GM12878 (cell line): ENCODE measurements around the gene CRTC1.

Experiments used
- ATF7 ChIP-seq: fragments of 450-650 bp; IDR thresholded peaks from 2 replicates; pipeline ENCODE4 v1.6.1; 2016; ENCODE audit warnings: low read depth, mild to moderate bottlenecking
- CTCF ChIP-seq, 3 experiments: IDR thresholded peaks in 2 of 3; conservative IDR thresholded peaks in 1 of 3; 2 replicates each; pipeline ENCODE4 v1.5.1; 2011; ENCODE audit warnings: low read depth in 3 of 3, low read length in 3 of 3, mild to moderate bottlenecking in 3 of 3, control low read depth in 2 of 3, moderate library complexity in 2 of 3, inconsistent platforms in 1 of 3, mixed read lengths in 1 of 3; ENCODE audit not compliant: control insufficient read depth in 2 of 3, insufficient read depth in 1 of 3; ENCODE audit errors: extremely low read depth in 1 of 3
- E2F8 ChIP-seq: fragments of 450-650 bp; IDR thresholded peaks from 2 replicates; pipeline ENCODE4 v1.6.1; 2018; ENCODE audit warnings: mild to moderate bottlenecking, low read depth, moderate library complexity; ENCODE audit not compliant: partially characterized antibody
- EZH2 ChIP-seq: IDR thresholded peaks from 2 replicates; pipeline ENCODE4 v1.6.1; 2012; ENCODE audit warnings: low read depth, mild to moderate bottlenecking, control low read depth, inconsistent platforms, low read length, borderline replicate concordance; ENCODE audit not compliant: control insufficient read depth
- NFYB ChIP-seq: IDR thresholded peaks from 2 replicates; pipeline ENCODE4 v1.6.1; 2011; ENCODE audit warnings: low read depth, mild to moderate bottlenecking, low read length, improper control_type of control experiment, moderate library complexity; ENCODE audit not compliant: insufficient read depth
- POLR2A ChIP-seq: IDR thresholded peaks from 2 replicates; pipeline ENCODE4 v1.6.1; 2011; ENCODE audit warnings: low read depth, mild to moderate bottlenecking, low read length
- TAF1 ChIP-seq: IDR thresholded peaks from 2 replicates; pipeline ENCODE4 v1.6.1; 2011; ENCODE audit warnings: mild to moderate bottlenecking, low read depth, low read length, borderline replicate concordance
- TF ChIP-seq, protein P1 (sequence below): IDR thresholded peaks from 2 replicates; pipeline ENCODE4 v1.6.1; 2011; ENCODE audit warnings: low read depth, mild to moderate bottlenecking, low read length, moderate library complexity, borderline replicate concordance; ENCODE audit errors: extremely low read depth
- TF ChIP-seq, protein P2 (sequence below): fragments of 450-650 bp; IDR thresholded peaks from 2 replicates; pipeline ENCODE4 v1.6.1; 2016; ENCODE audit warnings: mild to moderate bottlenecking

DNA sequence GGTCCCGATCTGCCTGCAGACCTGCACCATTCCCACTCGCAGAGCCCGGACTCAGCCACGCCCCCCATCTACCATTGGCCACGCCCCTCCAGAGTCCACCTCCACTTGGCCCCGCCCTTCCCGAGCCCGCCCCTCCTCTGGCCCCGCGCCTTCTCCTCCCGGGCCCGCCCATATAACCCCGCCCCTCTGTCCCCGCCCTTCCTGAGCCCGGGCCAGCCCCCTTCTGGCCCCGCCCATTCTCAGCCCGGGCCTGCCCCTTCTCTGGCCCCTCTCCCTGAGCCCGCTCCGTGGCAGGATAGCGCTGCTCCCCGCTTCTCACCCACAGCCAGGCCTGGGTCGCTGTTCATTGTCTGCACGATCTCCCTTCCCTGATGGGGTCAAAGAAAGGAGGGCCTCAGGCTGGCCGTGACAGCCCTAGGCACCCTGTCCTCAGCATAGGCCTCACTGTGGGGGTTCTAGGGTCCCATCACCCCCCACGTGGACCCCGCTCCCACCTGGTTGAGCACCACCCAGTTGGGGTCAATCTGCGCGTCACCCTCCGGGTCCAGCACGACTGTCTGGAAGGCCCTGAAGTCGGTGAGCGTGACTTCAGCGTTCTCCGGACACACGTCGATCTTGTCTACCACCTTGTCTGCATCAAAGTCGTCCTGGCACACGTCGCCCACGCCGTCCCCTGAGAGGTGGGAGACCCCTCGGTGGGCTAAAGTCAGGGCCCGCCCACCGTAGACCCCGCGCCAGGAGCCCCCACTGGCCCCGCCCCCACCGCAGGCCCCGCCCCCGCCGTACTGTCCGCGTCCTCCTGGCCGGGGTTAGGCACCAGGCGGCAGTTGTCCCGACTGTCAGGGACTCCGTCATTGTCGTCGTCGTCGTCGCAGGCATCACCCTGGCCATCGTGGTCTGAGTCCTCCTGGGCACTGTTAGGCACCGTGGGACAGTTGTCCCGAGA lies 102.0 kb downstream of the CRTC1 start:
- TF ChIP-seq NFYB (no peak), E2F8 (no peak), TAF1 (no peak), CTCF (IDR thresholded peaks at IDR 0.05 in 2 of 3, conservative IDR thresholded peaks at IDR 0.05 in 1 of 3; ENCODE audit: control insufficient read depth in 2 of 3, extremely low read depth in 1 of 3, insufficient read depth in 1 of 3, low read depth in 3 of 3, low read length in 3 of 3) (no peak), EZH2 (no peak), POLR2A (no peak), ATF7 (no peak)
- TF ChIP-seq, protein P1, sequence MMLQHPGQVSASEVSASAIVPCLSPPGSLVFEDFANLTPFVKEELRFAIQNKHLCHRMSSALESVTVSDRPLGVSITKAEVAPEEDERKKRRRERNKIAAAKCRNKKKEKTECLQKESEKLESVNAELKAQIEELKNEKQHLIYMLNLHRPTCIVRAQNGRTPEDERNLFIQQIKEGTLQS, result no peak
- TF ChIP-seq, protein P2, sequence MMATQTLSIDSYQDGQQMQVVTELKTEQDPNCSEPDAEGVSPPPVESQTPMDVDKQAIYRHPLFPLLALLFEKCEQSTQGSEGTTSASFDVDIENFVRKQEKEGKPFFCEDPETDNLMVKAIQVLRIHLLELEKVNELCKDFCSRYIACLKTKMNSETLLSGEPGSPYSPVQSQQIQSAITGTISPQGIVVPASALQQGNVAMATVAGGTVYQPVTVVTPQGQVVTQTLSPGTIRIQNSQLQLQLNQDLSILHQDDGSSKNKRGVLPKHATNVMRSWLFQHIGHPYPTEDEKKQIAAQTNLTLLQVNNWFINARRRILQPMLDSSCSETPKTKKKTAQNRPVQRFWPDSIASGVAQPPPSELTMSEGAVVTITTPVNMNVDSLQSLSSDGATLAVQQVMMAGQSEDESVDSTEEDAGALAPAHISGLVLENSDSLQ, result no peak
